Natural killer cell (primary cell): ENCODE measurements around the gene CEP131. TPM values are rescaled to one million over a fixed set of nuclear protein-coding genes. Genes with fewer than 3 reads are reported as not detected.

Experiments used
- ATAC-seq, 3 donors: fragments of 150-1000 bp in 2 of 3; fragments of 200-7000 bp in 1 of 3; cut with Tn5 transposase; 1 replicate in 1 of 3; 2 replicates in 2 of 3; pipeline ENCODE4 v1.10.0; 2021; ENCODE audit warnings: mild to moderate bottlenecking in 2 of 3, moderate library complexity in 2 of 3
- DNase-seq, 2 donors: peaks; one replicate each; pipeline versions ENCODE4 v3.0.0 to v3.0.0-alpha.2; 2013 to 2021; ENCODE audit warnings: mixed read lengths in 1 of 2
- H3K27ac ChIP-seq: one replicate; pipeline ENCODE4 v1.5.1; 2013; ENCODE audit warnings: mild to moderate bottlenecking, low read length
- H3K27me3 ChIP-seq: one replicate; pipeline ENCODE4 v1.6.1; 2013; ENCODE audit warnings: low read length; ENCODE audit not compliant: control insufficient read depth, insufficient read depth
- H3K36me3 ChIP-seq: one replicate; pipeline ENCODE4 v1.6.1; 2013; ENCODE audit warnings: low read length; ENCODE audit not compliant: control insufficient read depth, insufficient read depth
- H3K4me1 ChIP-seq: one replicate; pipeline ENCODE4 v1.6.1; 2013; ENCODE audit warnings: low read length; ENCODE audit not compliant: control insufficient read depth, insufficient read depth
- H3K4me3 ChIP-seq: one replicate; pipeline ENCODE4 v1.5.1; 2013; ENCODE audit warnings: low read length
- H3K9me3 ChIP-seq: one replicate; pipeline ENCODE4 v1.6.1; 2013; ENCODE audit warnings: low read length; ENCODE audit not compliant: control insufficient read depth, insufficient read depth
- H3K27ac Mint-ChIP-seq, 2 donors: one replicate each; pipeline ENCODE4 v1.8.0; 2022; ENCODE audit warnings: mild to moderate bottlenecking in 2 of 2, mixed read lengths in 2 of 2, moderate library complexity in 1 of 2
- H3K27me3 Mint-ChIP-seq, 2 donors: one replicate each; pipeline ENCODE4 v1.8.0; 2022; ENCODE audit warnings: low read depth in 2 of 2, mixed read lengths in 2 of 2
- H3K36me3 Mint-ChIP-seq: one replicate; pipeline ENCODE4 v1.8.0; 2022; ENCODE audit warnings: mixed read lengths
- H3K4me1 Mint-ChIP-seq, 2 donors: one replicate each; pipeline ENCODE4 v1.8.0; 2022; ENCODE audit warnings: mixed read lengths in 2 of 2
- H3K4me3 Mint-ChIP-seq: one replicate; pipeline ENCODE4 v1.8.0; 2022; ENCODE audit warnings: mild to moderate bottlenecking, moderate library complexity, mixed read lengths
- H3K9me3 Mint-ChIP-seq, 2 donors: one replicate each; pipeline ENCODE4 v1.8.0; 2022; ENCODE audit warnings: mixed read lengths in 2 of 2
- CTCF ChIP-seq: fragments of 200-600 bp; IDR thresholded peaks from one replicate; pipeline ENCODE4 v1.8.0; 2022; ENCODE audit warnings: antibody characterized with exemption
- WGBS: methylation state at CpG from one replicate; pipeline ENCODE4 v1.1.7; 2013; ENCODE audit warnings: missing lambda C conversion rate; ENCODE audit not compliant: insufficient coverage; 5-methylcytosine and 5-hydroxymethylcytosine counted together
- intact Hi-C: fragments of 100-400 bp; cut with micrococcal nuclease; formaldehyde crosslinking; loops from one replicate; pipeline ENCODE4 v1.14.2; 2022
- total RNA-seq, 4 donors: library from RNA; stranded (reverse); fragments of 120-200 nt in 1 of 4; gene quantifications; one replicate each; pipeline versions ENCODE4 v1.2.3 to v1.2.4, GENCODE V29; 2013 to 2022

The CEP131 gene
- total RNA-seq, 3 donors from 2014 or later (not counting 1 experiment from before 2014, with no cell fraction given): 9.9 to 11.4 (median 10.0) TPM

- Histone ChIP-seq H3K36me3 (no peaks in the 10 kb centered on the region), H3K4me3 (no peak overlapping the region), H3K4me1 (no peaks in the 10 kb centered on the region), H3K9me3 (no peaks in the 10 kb centered on the region), H3K27ac (no peak overlapping the region), H3K27me3 (no peaks in the 10 kb centered on the region)
- no peak overlapping the region for H3K4me3 Mint-ChIP-seq
- intact Hi-C loops: no loop called here
- no peak for DNase-seq
- no peaks in the 10 kb centered on the region for H3K36me3 Mint-ChIP-seq
- whole genome bisulfite sequencing: 50% methylated on average over 1 of the region's 1 CpG
- no peak for ATAC-seq
- H3K4me1 Mint-ChIP-seq: no peaks in the 10 kb centered on the region
- no peaks in the 10 kb centered on the region for H3K9me3 Mint-ChIP-seq
- H3K27me3 Mint-ChIP-seq: peaks cover 0 to 8% of the 10 kb centered on the region in 2 donors
- no peak for TF ChIP-seq CTCF
- no peak overlapping the region for H3K27ac Mint-ChIP-seq
Observed at GRCh38 chr17:81173762-81174155, 49.0 kb downstream of the CEP131 start.

- ATAC-seq (no peak), DNase-seq (no peak)
- no peaks in the 10 kb centered on the region for H3K36me3 Mint-ChIP-seq
- H3K36me3 ChIP-seq: no peaks in the 10 kb centered on the region
- no peaks in the 10 kb centered on the region for H3K27me3 ChIP-seq
- H3K4me3 Mint-ChIP-seq: no peak overlapping the region
- H3K27me3 Mint-ChIP-seq: peaks cover 0 to 8% of the 10 kb centered on the region in 2 donors
- no peaks in the 10 kb centered on the region for H3K9me3 ChIP-seq
- 87% methylated on average over 11 of the region's 11 CpGs for WGBS
- H3K4me1 ChIP-seq: no peaks in the 10 kb centered on the region
- no peaks in the 10 kb centered on the region for H3K4me1 Mint-ChIP-seq
- H3K27ac Mint-ChIP-seq: no peak overlapping the region
- H3K27ac ChIP-seq: no peak overlapping the region
- no peak for TF ChIP-seq CTCF
- intact Hi-C loops: no loop called here
- no peak overlapping the region for H3K4me3 ChIP-seq
- no peaks in the 10 kb centered on the region for H3K9me3 Mint-ChIP-seq
Observed at GRCh38 chr17:81173052-81173761, 49.6 kb downstream of the CEP131 start.

GRCh38 chr17:81171941-81172340, 50.8 kb downstream of the CEP131 start:
- H3K4me1 ChIP-seq: no peaks in the 10 kb centered on the region
- H3K27ac ChIP-seq: no peak overlapping the region
- intact Hi-C loops: no loop called here
- H3K27me3 ChIP-seq: no peaks in the 10 kb centered on the region
- no peak for TF ChIP-seq CTCF
- ATAC-seq (no peak), DNase-seq (no peak)
- WGBS: 91% methylated on average over 8 of the region's 8 CpGs
- no peaks in the 10 kb centered on the region for H3K36me3 Mint-ChIP-seq
- H3K27me3 Mint-ChIP-seq: peaks cover 3 to 8% of the 10 kb centered on the region in 2 donors
- no peaks in the 10 kb centered on the region for H3K36me3 ChIP-seq
- no peak overlapping the region for H3K4me3 Mint-ChIP-seq
- H3K9me3 Mint-ChIP-seq: no peaks in the 10 kb centered on the region
- no peaks in the 10 kb centered on the region for H3K9me3 ChIP-seq
- no peaks in the 10 kb centered on the region for H3K4me1 Mint-ChIP-seq
- H3K4me3 ChIP-seq: no peak overlapping the region
- no peak overlapping the region for H3K27ac Mint-ChIP-seq
